Right renal cortex interstitium (tissue), 3 donors: ENCODE measurements around the gene EFNA5. TPM values are rescaled to one million over a fixed set of nuclear protein-coding genes. Genes with fewer than 3 reads are reported as not detected.

Experiments
- DNase-seq, 3 donors: peaks; one replicate each; pipeline ENCODE4 v3.0.0-alpha.2; 2013; ENCODE audit warnings: low read depth in 3 of 3, low spot score in 2 of 3
- polyA plus RNA-seq, 3 donors: library from polyadenylated mRNA; unstranded; fragments of 120-200 nt; gene quantifications; one replicate each; pipeline ENCODE4 v1.2.1, GENCODE V29; 2013; ENCODE audit not compliant: insufficient read length in 3 of 3

Gene EFNA5
- polyA plus RNA-seq, 3 donors = 24.5 to 27.5 (median 25.3) TPM

DNA sequence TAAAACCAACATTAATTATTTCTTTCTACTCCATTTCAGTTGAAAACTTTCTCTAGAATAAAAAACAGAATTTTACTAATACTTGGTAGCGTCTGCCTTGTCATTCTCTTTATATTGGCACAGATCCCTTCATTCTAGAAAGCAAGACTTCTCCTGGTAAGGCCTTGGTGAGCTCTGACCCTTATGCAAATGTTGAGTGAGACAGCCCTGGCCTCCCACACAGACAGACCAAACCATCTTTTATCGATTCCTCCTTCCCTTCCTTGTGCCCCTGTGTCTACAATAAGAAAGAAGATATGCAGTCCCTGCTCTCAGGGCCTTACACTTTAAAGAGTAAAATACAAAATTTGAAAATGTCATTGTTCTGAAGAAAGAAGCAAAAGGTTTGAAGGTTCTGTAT lies 262.2 kb downstream of the EFNA5 start:
- no peak for DNase-seq

DNA sequence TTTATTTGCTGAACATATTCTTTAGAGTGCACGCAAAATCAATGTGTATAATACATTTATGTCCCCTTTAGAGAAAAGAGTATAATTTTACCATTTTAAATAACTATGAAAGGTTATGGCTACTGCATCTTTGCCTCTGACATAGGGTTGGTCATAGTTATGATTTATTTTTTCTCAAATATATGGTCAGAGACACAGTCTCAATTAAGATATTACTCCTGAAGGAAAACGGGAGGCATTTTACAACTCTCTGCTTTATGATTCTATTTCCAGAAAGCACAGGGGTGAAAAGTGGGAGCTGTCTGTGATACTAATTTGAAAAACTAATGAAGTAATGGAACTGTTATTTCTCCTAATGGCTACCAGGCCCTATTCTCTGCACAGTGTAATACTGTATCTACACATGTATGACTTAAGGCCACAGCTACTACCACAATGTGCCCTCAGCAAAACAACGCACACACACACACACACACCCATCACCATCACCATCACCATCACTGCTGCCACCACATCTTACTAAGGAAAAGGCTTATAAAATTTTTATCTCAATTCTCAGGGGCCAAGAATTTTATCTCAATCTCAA lies 262.9 kb downstream of the EFNA5 start:
- DNase-seq = no peak

DNA sequence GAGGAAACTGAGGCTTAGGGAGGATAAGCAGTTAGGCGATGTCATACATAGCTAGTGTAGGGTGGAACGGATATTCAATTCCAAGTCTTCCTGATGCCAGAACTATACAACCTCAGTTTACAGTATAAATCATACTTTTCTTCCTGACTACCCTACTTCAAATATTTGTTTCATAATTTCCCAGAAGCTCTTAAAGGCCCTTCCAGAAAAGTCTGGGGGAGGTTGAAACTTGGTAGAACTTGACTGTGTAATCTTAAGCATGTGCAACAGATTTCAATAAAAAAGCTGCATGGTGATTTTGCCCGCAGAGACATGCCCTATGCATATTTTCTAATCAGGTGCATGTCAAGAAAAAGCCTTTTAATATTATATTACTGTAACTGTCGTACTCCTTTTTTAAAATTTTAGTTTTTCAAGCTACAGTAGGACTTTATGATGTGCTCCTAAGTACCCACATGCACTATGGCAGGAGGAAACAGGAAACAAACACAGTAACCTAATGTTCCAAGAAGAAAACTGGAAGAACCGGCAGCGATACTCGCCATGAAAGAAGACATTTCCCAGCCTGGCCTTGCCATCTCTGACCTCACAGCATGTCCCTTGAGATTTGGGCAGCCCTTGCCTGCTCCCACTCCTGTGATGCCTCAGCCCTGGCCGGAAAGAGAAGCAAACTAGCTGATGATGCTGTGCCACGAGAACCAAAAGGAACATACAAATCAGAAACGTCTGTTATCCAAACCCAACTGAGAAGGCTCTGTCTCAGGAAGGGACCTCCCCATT lies 266.0 kb downstream of the EFNA5 start:
- DNase-seq = no peak

DNA sequence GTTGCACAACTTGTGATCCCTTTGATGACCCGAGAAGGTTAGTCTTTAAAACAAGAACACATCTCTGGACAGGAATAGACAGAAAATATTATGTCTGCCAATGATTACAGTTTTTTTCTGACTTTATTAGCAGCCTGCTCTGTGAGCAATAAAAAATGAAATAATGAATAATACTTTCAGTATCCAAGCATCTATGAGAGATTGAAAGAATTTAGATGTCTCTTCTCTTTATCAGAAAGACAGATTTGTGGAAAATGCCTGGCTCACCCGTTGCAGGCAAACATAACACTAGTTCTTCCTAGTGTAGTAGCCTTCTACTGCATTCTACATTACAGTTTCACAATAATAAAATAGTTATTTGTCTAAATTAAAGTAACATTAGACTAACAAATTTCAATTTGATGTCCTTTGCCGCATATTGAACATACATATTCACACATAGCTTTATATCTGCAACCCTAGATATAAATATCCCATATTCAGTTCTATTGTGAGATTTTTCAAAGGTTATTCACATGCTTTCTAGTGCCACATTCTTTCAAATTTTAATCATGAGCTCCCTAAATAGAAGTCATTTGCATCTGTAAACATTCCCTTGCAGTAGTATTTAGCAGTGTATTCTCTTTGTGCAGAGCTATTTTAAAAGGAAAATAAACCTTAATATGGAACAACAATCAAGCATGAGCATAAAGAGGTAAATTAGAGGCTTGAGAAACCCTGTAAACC lies 267.3 kb downstream of the EFNA5 start:
- no peak for DNase-seq

DNA sequence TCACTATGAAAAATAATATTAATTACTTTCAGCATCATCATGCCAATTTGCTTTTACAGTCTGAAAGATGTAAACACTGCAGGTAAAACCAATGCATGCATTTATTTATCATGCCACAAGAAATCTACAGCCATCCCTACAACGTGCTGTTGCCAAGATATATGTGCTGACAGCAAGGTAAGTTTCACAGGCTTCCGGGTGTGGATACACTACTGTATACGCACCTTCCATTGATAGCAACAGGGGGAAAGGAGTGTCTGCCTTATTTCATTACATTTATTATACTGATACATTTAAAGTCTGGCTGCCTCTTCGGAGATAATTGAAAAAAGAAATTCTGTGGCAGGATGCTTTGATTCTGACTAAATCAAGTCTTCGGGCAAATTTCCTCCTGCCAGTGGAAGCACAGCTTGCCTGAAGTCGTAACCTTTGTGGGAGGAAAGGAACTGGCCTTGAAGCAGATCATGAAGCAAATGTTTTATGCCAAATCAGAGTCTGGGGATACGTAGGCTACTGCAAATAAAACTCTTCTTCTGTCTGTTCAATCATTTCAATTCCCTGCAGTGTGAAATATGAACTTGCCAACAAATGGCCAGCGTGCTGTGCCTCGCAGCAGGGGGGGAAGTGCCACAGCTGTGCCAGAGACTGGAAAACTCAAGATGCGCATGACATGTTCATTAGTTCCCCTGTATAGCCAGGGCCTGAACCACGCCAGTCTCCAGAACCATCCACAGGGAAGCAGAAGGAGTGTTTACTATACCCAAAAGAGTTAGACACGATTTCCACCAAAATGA lies 268.1 kb downstream of the EFNA5 start:
- no peak for DNase-seq

DNA sequence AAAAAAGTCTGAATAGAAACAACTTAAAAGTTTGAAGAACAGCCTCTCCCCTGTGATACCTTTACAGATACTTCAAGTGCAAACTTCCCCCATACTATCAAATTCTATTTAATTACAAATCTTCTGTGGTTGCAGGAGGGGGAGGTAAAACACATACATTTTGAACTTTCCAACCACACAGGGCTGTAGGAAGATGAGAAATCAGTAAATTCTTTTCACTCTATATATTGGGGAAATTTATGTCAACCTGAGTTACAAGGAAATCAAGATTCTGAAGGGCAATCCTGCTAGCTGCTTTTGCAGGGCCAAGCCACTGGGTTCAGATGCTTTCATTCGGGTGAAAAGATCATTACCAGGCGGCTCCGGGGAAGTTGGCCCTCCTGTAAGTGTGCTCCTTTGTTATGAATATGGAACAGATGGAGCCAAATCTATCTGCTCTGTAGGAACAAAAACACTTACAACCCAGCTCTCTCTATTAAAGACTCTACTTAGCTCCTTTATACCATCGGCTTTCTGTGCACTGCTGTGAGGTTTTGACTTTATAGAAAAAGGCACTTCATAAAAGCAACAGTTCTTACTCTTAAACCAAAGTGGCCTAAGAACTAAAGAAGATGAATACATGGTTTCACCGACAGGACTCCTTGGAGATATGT lies 269.1 kb downstream of the EFNA5 start:
- no peak for DNase-seq

DNA sequence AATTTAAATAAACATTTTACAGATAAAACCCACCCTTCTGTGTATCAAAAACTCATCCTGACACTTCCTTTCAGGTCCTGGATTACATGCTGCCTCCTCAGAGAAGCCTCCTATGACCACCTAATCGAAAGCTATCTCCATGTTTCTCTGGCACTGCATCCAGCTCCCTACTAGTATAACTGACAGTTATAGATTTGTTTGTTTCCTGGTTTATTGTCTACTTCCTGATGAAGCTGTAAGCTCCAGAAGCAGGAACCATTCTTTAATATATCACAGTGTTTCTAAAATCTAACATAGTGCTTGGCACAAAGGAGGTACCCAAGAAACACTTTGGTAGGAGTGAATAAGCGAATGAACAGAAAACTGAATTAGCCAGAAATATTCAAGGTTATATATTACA lies 270.4 kb downstream of the EFNA5 start:
- DNase-seq = no peak

DNA sequence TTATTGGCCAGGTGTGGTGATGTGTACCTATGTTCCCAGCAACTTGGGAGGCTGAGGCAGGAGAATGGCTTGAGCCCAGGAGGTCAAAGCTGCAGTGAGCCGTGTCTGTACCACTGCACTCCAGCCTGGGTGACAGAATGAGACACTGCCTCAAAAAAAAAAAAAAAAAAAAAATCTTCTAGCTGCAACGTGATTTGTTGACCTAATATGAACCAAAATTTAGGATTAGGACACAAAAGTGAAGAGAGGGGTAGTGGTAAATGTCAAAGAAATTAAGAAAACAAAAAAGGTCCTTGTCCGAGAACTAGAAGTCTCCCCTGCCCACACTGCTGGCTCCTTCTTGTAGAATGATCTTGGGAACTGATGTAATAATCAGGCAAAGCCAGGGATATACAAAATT lies 272.0 kb downstream of the EFNA5 start:
- DNase-seq = no peak

DNA sequence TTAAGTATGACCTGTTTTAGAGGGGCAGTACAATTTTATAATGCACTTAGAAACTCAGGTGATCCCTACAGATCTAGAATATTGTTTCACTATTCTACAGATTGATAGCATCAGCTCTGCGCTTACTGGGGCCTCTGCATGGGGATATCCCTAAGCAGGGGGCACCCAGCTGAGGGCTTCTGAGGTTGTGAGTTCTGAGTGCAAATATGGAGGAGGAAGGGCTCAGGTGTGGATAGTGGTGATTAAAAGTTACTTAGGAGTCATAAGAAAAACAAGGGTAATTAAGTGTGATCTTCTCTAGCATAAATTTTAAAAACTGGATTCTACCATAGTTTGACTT lies 274.4 kb downstream of the EFNA5 start:
- DNase-seq = no peak

DNA sequence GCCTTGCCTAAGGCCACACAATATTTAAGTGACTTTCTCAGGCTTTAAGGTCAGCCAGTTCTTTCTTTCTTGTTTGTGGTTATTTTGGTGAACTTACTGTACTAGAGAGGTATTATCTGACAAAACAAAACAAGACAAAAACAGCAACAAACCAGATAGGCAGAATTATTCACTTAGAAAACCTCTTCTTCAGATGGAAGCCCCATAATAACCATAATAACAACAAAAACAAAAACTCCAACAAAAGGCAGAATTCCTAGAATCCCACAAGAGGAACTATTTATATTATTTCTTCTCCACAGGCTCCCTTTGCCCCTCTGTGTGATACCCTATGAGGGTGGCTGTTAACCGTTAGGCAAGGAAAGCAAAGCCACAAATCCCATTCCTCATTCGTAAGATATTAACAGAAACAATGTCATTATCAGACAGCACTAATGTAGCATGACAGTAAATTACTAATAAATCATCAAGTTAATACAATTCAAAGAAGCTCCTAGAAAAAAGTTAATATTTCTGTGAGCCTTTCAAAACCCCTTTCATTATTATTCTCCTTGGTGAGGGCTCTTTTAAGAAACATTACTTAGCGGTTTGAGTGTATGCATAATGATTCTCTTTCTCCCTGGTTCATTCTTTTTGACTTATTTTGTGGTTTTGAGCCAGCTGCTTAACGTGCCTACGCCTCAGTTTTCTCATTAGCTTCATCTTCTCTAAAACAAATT lies 274.9 kb downstream of the EFNA5 start:
- DNase-seq = no peak

DNA sequence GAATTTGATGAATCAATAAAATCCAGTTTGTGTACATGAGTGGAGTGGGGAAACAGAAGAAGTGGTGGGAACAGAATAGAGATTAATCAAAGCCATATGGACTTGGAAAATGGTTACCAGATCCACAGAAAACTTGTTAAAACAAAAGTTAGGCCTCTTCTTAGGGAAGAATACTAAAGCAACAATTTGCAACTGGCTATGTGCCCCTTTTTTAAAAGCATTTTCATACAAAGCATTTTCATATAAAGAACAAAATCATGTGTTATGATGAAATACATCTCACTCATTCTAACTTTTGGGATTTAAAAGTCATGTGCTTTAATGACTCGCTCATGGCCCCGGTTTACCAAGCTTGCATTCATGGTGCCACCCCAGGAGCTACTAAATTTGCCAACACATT lies 276.9 kb downstream of the EFNA5 start:
- no peak for DNase-seq

DNA sequence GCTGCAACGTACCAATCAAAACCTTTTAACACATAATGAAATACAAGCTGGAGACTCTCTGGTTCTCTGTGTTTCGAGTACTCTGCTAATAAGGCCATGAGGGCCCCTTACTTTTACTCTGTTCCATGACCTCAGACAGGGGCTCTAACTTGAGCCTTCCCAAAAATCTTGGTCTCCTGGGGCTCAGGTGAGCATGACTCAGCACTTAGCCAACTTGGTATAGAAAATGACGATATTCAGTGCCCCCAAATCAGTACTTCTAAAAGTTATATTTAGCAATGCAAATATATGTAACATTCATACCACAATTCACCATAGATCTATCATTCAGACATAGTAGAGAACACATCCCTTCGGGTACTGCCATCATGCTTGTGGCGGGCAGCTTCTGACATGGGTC lies 278.9 kb downstream of the EFNA5 start:
- DNase-seq = no peak

DNA sequence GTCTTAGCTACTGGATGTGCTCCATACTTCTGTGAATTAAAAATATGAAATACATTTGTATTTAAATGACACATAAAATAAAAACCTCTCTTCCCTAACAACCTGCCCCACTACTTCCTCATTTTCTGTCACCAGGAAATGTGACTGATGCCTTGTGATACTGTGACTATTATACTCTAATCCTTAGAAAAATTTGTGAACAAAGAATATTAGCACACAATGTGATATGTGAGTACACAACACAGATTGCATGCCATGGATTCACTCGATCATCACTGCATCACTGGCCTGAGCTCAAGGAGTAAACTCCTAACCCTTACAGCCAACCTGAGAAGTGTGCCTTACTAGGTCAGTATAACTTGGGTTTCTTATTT lies 281.0 kb downstream of the EFNA5 start:
- no peak for DNase-seq

DNA sequence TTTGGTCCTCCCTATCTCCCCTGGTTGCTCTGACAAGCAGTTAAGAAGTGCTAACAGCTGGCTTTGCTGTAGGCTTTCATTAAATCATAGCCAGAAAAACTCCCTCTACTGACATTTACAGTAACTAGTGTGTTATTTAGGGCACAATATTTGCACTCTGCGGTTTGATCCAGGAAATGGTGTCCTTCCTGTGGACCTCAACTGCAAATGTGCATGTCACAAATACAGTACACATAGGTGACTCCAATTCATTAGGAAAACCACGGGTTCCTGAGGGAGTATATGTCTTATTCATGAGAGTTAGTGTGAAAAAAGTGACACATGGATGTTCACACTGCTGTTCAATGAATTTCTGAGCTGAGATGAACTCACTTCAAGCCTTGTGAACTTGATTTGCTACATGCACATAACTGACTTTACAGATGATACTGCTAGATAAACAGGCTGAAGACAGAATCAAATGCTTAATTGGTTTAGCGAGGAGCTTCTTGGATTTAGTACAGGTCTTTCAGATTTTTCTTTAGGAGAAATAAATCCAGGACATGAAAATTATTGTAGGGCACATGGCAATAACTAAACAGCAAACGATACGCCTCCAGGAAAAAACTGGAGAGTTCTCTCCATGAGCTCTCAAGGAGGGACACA lies 281.5 kb downstream of the EFNA5 start:
- peak; percentile 30 to 50 (median 37) for DNase-seq

DNA sequence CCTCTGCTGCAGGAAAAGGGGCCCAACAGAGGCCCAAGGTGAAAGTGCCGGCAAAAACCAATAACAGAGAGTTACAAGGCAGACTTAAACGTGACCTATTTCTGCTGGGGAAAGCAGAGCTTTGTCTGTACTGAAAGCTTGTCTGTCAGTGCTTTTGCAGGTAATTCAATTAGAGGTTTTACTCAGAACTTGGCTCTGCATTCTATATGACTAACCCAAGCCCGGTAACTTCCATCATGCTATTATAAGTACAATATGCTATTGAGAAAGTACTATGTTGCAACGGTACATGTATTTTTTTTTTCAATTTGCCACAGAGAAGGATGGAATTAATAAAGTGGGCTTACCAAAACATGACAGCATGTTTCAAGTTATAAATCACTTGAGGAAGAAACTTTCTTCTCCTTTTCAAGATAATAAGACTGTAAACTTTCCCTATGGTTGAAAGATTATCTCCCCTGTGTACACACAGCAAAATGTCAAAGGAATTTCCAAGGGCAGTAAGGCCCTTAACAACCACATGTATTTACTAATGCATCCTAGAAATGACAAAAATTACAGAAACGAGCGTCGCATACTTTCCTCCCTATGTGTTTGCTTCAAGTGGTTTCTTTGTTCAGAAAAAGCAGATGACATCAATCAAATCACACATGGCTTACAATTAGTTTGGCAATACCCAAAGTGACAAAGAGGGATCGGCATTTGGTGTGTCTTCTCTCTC lies 282.4 kb downstream of the EFNA5 start:
- no peak for DNase-seq

DNA sequence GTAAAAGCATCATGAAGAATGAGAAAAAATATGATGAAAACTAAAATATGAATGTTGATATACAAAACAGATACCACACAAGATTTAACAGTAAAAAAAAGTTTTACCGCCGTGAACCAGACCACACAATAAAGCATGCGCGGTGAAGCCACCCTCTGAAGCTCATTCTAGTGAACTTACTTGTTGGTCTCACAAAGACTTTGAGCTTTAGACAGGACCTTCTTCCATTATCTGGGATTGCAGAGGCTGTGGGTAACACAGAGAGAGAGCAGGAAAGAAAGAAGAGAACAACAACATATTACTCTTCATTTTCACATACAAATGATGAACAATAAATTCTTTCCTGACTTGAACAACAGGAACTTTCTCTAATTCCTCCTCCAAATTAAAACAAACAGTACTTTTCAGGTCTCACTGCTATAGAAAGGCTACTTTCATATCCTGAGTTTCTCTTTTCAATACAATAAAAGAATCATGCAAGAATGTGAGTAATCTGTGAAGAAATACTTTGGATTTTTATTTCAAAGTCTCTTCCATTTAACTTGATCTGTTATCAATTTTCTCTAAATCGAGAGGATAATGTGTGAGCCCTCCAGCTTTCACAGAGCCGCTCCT lies 283.1 kb downstream of the EFNA5 start:
- DNase-seq = no peak

DNA sequence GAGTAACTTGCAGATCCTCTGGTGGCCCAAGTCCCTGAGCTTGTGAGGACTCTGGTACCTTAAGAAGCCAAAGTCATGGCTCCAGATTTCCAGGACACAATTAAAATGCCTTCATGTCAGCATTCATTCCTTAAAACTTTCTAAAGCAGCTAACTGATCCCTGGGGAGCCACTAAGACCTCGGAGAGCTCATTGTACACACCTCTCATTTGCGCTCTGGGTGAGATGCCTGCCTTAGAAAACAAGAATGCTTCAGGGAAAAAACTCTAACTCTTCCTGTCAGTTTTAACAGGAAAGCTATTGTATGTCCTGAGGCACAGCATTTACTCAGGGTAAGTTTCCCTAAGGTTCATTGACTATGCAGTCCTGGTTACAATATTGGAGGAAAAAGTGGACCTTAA lies 285.0 kb downstream of the EFNA5 start:
- DNase-seq = no peak

DNA sequence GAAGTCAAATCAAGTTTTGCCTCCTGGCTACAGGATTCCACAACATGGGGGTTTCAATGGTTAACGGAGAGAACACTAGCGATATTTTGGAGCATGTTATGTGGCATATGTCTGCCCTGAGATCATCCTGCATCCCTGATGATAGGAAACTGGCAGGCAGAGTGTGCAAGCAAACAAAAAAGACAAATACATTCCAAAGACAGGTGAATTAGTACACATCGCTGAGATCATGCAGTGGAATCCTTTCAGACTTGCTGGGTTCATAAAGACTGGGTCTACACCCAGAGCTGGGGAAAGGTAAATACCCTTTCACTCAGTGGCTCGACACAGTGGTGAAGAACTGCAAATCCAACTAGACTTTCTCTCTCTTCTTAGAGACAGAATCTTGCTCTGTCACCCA lies 286.5 kb downstream of the EFNA5 start:
- DNase-seq = no peak

DNA sequence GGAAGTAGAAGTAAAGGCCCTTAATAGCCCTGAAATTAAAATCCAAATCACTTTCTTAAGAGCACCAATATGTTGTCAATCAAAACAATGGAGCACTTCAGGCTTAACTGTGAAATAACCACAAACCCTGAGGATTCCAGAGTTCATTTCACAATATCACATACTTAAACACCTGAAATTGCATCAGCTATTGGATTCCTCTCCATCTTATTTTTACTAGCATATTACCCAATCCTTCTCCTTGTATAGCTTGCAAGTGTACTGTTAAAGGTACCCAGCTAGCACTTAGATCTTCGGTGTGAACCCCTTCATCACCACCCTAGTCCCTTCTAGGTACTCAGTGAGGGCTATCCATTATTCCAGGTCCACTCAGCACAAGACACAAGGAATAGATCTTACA lies 287.3 kb downstream of the EFNA5 start:
- no peak for DNase-seq
